GM23248 (cell line): ENCODE data around the gene SEMA3G. TPM values are rescaled to one million over a fixed set of nuclear protein-coding genes. Genes with fewer than 3 reads are reported as not detected.

Experiments
- DNase-seq: peaks from one replicate; pipeline ENCODE4 v3.0.0-alpha.2; 2015
- H2AFZ ChIP-seq: fragments of 200-600 bp; sonication (generic); 2 replicates; pipeline ENCODE4 v1.6.1; 2016; ENCODE audit warnings: antibody characterized with exemption
- H3F3A ChIP-seq: fragments of 200-600 bp; sonication (generic); 2 replicates; pipeline ENCODE4 v1.6.1; 2016; ENCODE audit warnings: mild to moderate bottlenecking, antibody characterized with exemption, mixed run types; ENCODE audit not compliant: insufficient read depth
- H3K27ac ChIP-seq: fragments of 200-600 bp; sonication (generic); 2 replicates; pipeline ENCODE4 v1.5.1; 2016; ENCODE audit warnings: mild to moderate bottlenecking
- H3K27me3 ChIP-seq: fragments of 200-600 bp; sonication (generic); replicated peaks from 2 replicates; pipeline ENCODE4 v1.6.1; 2016; ENCODE audit warnings: mild to moderate bottlenecking; ENCODE audit not compliant: insufficient read depth
- H3K36me3 ChIP-seq: fragments of 200-600 bp; sonication (generic); 2 replicates; pipeline ENCODE4 v1.6.1; 2016; ENCODE audit warnings: low read depth, mild to moderate bottlenecking
- H3K4me1 ChIP-seq: fragments of 200-600 bp; sonication (generic); 2 replicates; pipeline ENCODE4 v1.6.1; 2016; ENCODE audit warnings: mild to moderate bottlenecking; ENCODE audit not compliant: insufficient read depth
- H3K4me2 ChIP-seq: fragments of 200-600 bp; sonication (generic); one replicate; pipeline ENCODE4 v1.6.1; 2016; ENCODE audit warnings: mild to moderate bottlenecking; ENCODE audit not compliant: unreplicated experiment
- H3K4me3 ChIP-seq: fragments of 200-600 bp; sonication (generic); 2 replicates; pipeline ENCODE4 v1.5.1; 2016; ENCODE audit warnings: mild to moderate bottlenecking
- H3K79me2 ChIP-seq: fragments of 200-600 bp; sonication (generic); 2 replicates; pipeline ENCODE4 v1.6.1; 2016; ENCODE audit warnings: mild to moderate bottlenecking; ENCODE audit not compliant: insufficient read depth
- H3K9ac ChIP-seq: fragments of 200-600 bp; sonication (generic); 2 replicates; pipeline ENCODE4 v1.6.1; 2016; ENCODE audit warnings: mild to moderate bottlenecking
- H3K9me2 ChIP-seq: fragments of 200-600 bp; sonication (generic); 2 replicates; pipeline ENCODE4 v1.6.1; 2016; ENCODE audit warnings: mixed run types, mild to moderate bottlenecking, moderate library complexity; ENCODE audit not compliant: insufficient read depth
- H3K9me3 ChIP-seq: fragments of 200-600 bp; sonication (generic); one replicate; pipeline ENCODE4 v1.6.1; 2017; ENCODE audit warnings: low read depth
- H4K20me1 ChIP-seq: fragments of 200-600 bp; sonication (generic); 2 replicates; pipeline ENCODE4 v1.6.0; 2016; ENCODE audit not compliant: insufficient read depth
- EZH2 ChIP-seq: fragments of 200-600 bp; sonication (generic); IDR thresholded peaks from 2 replicates; pipeline ENCODE4 v1.6.1; 2018; ENCODE audit warnings: antibody characterized with exemption, mild to moderate bottlenecking; ENCODE audit not compliant: insufficient read depth, poor library complexity, severe bottlenecking
- EZH2phosphoT487 ChIP-seq: fragments of 200-600 bp; sonication (generic); IDR thresholded peaks from 2 replicates; pipeline ENCODE4 v1.6.1; 2018; ENCODE audit warnings: antibody characterized with exemption, moderate library complexity, mild to moderate bottlenecking, low read depth; ENCODE audit not compliant: insufficient read depth
- WGBS, 2 experiments: methylation state at CpG; one replicate each; pipeline ENCODE4 v1.1.6; 2015 to 2017; ENCODE audit warnings: low lambda C conversion rate in 2 of 2, low coverage in 1 of 2; ENCODE audit errors: missing lambda C conversion rate in 2 of 2; 5-methylcytosine and 5-hydroxymethylcytosine counted together
- in situ Hi-C: fragments of 300-500 bp; cut with MboI; formaldehyde crosslinking; loops from 2 replicates; pipeline ENCODE4 v1.15.0; 2020
- polyA plus RNA-seq: library from polyadenylated mRNA; unstranded; fragments of >200 nt; fragmentation: Nextera tagmentation; extraction: Ambion mirVana; gene quantifications from 2 replicates; pipeline ENCODE4 v1.2.1, GENCODE V29; 2016
- total RNA-seq: library from RNA; depleted of rRNA; stranded (reverse); fragments of >200 nt; shearing (Covaris generic); gene quantifications from 2 replicates; pipeline ENCODE4 v1.2.3, GENCODE V29; 2014

SEMA3G gene
- total and polyA plus RNA-seq, 2 experiments from 2014 or later: 0.21 TPM; not detected in 1

GRCh38 chr3:52401551-52401950 is 43.4 kb downstream of the SEMA3G start:
- H3K9ac ChIP-seq: no peak overlapping the region
- H3K27ac ChIP-seq: no peak overlapping the region
- peaks cover 6% of the 10 kb centered on the region; the same call in 1 of the 2 replicates for H3K36me3 ChIP-seq
- no peaks in the 10 kb centered on the region for H3K9me2 ChIP-seq
- H3K4me2 ChIP-seq: no peak overlapping the region
- H3F3A ChIP-seq: no peaks in the 10 kb centered on the region
- no peak for DNase-seq
- no peaks in the 10 kb centered on the region for H4K20me1 ChIP-seq
- H3K27me3 ChIP-seq: no peaks in the 10 kb centered on the region
- no peaks in the 10 kb centered on the region for H3K4me1 ChIP-seq
- peaks cover 6% of the 10 kb centered on the region; the same call in 1 of the 2 replicates for H3K79me2 ChIP-seq
- TF ChIP-seq EZH2phosphoT487: no peak
- 100% methylated on average over 1 of the region's 1 CpG for WGBS, 2 experiments
- no peak overlapping the region for H3K4me3 ChIP-seq
- in situ Hi-C loops: no loop called here
- H3K9me3 ChIP-seq: no peaks in the 10 kb centered on the region
- H2AFZ ChIP-seq: no peak overlapping the region

GRCh38 chr3:52401021-52401420 is 43.9 kb downstream of the SEMA3G start:
- in situ Hi-C loops: no loop called here

GRCh38 chr3:52400275-52400793 is 44.6 kb downstream of the SEMA3G start:
- H3K79me2 ChIP-seq: no peaks in the 10 kb centered on the region
- 90 to 93% methylated on average over 10 of the region's 10 CpGs for WGBS, 2 experiments

More at GRCh38 chr3:52401021-52401420, 43.9 kb downstream of the SEMA3G start:
- H3K27ac ChIP-seq: no peak overlapping the region
- no peak for DNase-seq
- no peak overlapping the region for H3K9ac ChIP-seq
- H3K36me3 ChIP-seq: peaks cover 6% of the 10 kb centered on the region; the same call in 1 of the 2 replicates
- H3K4me2 ChIP-seq: no peak overlapping the region
- peaks cover 6% of the 10 kb centered on the region; the same call in 1 of the 2 replicates for H3K79me2 ChIP-seq
- no peaks in the 10 kb centered on the region for H3K9me2 ChIP-seq
- H3K27me3 ChIP-seq: no peaks in the 10 kb centered on the region
- H4K20me1 ChIP-seq: no peaks in the 10 kb centered on the region
- H3F3A ChIP-seq: no peaks in the 10 kb centered on the region
- TF ChIP-seq EZH2phosphoT487: no peak
- no peak for TF ChIP-seq EZH2
- H2AFZ ChIP-seq: no peak overlapping the region
- no peaks in the 10 kb centered on the region for H3K4me1 ChIP-seq
- WGBS, 2 experiments: 89 to 94% methylated on average over 1 of the region's 1 CpG
- H3K4me3 ChIP-seq: no peak overlapping the region
- no peaks in the 10 kb centered on the region for H3K9me3 ChIP-seq

GRCh38 chr3:52399593-52399992 is 45.3 kb downstream of the SEMA3G start:
- Histone ChIP-seq H3K79me2 (no peaks in the 10 kb centered on the region), H3F3A (no peaks in the 10 kb centered on the region), H3K4me3 (no peak overlapping the region), H3K36me3 (no peaks in the 10 kb centered on the region; the same call in 1 of the 2 replicates), H3K27me3 (no peaks in the 10 kb centered on the region), H3K4me1 (no peaks in the 10 kb centered on the region), H3K9me2 (no peaks in the 10 kb centered on the region), H2AFZ (no peak overlapping the region), H3K9me3 (no peaks in the 10 kb centered on the region), H3K27ac (no peak overlapping the region), H4K20me1 (no peaks in the 10 kb centered on the region), H3K9ac (no peak overlapping the region), H3K4me2 (no peak overlapping the region)
- in situ Hi-C loops: no loop called here
- DNase-seq: no peak
- TF ChIP-seq EZH2phosphoT487 (no peak), EZH2 (no peak)
- WGBS, 2 experiments: 73 to 77% methylated on average over 5 to 6 of the region's 6 CpGs

More at GRCh38 chr3:52400275-52400793, 44.6 kb downstream of the SEMA3G start:
- no peak overlapping the region for H3K9ac ChIP-seq
- no peak overlapping the region for H3K4me3 ChIP-seq
- H3K9me2 ChIP-seq: no peaks in the 10 kb centered on the region
- no peak overlapping the region for H2AFZ ChIP-seq
- no peaks in the 10 kb centered on the region; the same call in 1 of the 2 replicates for H3K36me3 ChIP-seq
- H3K4me1 ChIP-seq: no peaks in the 10 kb centered on the region
- H3K27ac ChIP-seq: no peak overlapping the region
- no peaks in the 10 kb centered on the region for H3K9me3 ChIP-seq
- no peaks in the 10 kb centered on the region for H3K27me3 ChIP-seq
- TF ChIP-seq EZH2phosphoT487: no peak
- TF ChIP-seq EZH2: no peak
- no peaks in the 10 kb centered on the region for H3F3A ChIP-seq
- no peak for DNase-seq
- H3K4me2 ChIP-seq: no peak overlapping the region
- in situ Hi-C loops: no loop called here
- no peaks in the 10 kb centered on the region for H4K20me1 ChIP-seq
